HG03342 (cell line): Measurements from ENCODE around the gene SERINC4.

Experiments used
- ATAC-seq: cut with Tn5 transposase; IDR thresholded peaks from one replicate; pipeline ENCODE4 v1.9.1; 2021; ENCODE audit warnings: mild to moderate bottlenecking, moderate library complexity; ENCODE audit not compliant: unreplicated experiment

SERINC4 gene

DNA sequence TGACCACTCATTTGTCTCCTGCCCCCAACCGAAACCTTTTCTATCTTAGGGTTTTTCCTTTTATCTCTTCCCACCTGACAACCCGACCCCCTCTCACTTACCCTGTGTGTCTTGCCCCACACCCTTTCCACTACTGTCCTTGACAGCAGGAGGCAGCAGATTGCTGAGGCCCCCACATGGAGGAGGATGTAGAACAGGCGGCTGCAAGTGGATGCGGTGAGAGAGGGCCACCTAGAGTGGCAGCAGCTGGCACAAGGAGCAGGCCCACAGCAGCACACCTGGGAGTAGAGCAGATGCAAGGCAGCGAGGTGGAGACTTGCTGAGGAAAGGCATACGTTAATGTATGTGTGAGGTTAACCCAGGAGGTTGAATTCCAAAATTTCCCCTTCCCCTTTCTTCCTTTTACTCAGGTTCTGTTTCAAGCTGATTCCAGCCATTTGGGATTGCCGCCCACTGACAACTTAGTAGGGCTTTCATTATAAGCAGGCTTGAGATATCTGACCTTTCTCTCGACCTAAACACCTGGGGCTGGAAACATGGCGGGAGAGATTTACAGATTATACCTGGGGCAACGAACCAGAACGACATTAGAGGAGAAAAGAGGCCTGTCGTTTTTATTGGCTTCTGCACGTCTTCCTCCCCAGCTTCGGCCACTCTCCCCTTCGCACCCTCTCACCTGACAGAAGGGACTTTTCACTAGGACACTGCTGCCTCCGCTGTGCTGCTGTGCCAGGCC, 643 bp downstream of the SERINC4 start:
- ATAC-seq, result no peak

GRCh38 chr15:43796566-43796965, 3.5 kb downstream of the SERINC4 start:
- ATAC-seq, result no peak

DNA sequence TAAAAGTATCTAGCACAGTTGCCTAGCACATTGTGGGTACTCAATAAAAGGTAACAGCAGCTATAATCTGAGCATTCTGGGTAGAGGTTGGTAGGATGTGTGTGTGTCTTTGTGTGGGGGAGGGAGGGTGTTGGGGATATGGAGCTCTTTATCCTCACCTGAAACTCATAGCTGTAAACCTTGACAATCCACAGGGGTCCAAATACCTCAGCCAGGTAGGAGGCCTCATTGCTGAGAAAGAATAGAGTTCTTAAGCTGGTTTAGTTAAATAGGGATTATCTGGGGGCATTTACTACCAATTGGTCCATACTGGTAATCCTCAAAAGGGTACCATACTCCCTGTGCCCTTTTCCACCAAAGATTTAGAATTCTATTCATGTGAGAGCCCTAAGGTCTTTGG, 4.0 kb downstream of the SERINC4 start:
- ATAC-seq, result no peak

DNA sequence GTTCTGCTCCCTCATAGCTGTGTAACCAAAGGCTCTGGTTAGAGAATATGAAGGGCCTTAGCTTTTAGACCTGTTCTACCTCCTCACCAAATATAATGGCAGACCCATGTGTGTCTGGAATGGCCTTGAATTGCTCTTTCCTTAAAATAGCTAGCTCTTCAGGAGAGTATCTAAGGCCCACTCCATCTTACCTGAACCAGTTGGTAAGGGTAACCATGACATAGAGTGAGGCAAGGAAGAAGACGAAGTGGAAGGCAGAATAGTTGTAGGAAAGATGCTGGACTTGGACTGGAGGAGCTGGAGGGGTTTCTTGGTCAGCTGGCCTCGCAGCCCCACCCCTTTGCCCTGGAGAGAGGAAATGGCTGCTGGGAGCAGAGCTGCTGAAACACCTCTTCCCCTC, 4.8 kb downstream of the SERINC4 start:
- no peak for ATAC-seq

- no peak for ATAC-seq
Observed at GRCh38 chr15:43794269-43795037, 5.6 kb downstream of the SERINC4 start.

GRCh38 chr15:43793647-43794046, 6.4 kb downstream of the SERINC4 start:
- no peak for ATAC-seq

DNA sequence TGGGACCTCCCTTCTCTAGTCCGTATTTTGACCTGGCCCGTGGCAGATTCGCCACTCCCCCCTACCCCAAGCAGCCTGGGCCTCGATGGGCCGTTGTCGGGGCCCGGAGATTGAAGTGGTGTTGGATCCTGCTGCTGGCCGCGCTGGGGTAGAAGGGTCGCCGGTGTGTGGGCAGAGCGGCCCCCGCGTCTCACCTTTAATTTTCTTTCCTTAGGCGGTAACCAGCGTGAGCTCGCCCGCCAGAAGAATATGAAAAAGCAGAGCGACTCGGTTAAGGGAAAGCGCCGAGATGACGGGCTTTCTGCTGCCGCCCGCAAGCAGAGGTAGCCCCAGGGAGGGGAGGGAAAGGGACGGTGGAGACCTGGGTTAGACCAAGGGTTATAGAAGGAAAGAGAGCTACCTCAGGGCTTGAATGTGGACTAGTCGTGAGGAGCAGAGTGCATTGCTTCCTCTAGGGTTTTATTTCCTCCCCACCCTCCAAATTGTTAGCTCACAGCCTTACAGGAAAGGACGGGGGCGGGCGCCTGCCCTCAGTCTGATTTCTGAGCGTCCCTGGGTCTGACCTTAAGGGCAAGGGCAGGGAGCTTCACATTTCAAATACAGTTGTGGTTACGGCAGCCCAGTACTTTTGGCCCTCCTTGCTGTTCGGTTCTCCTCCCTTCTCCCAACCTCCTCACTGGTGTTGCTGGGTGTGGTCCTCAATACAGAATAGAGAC, 7.1 kb downstream of the SERINC4 start:
- ATAC-seq, result no peak

- ATAC-seq, result peak; percentile 81
Observed at GRCh38 chr15:43791993-43792760, 7.8 kb downstream of the SERINC4 start, which contains the start of gene SERF2. TSS of gene SERF2 (plus strand) at chr15:43792320. CDS start at chr15:43792377, 57 bp downstream.

- no peak for ATAC-seq
Observed at GRCh38 chr15:43789409-43789808, 10.6 kb downstream of the SERINC4 start.

DNA sequence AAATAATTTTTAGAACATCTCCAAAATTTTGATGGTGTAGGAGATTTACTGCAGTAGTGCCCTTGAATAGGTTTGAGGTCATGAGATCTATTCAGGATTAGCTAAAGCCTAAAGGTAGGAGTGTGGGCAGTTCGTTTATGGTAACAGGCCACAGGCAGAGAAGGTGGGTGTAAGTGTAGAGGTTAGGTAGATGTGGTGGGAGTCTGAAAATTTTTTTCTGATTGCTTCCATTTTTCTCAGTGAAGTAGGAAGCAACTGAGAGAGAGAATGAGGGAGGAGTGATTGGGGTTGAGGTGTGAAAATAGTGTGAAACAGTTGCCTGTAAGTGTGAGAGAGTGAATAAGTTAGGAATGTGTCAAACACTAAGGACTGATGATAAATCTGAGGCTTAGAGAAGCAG, 21.0 kb downstream of the SERINC4 start:
- no peak for ATAC-seq

DNA sequence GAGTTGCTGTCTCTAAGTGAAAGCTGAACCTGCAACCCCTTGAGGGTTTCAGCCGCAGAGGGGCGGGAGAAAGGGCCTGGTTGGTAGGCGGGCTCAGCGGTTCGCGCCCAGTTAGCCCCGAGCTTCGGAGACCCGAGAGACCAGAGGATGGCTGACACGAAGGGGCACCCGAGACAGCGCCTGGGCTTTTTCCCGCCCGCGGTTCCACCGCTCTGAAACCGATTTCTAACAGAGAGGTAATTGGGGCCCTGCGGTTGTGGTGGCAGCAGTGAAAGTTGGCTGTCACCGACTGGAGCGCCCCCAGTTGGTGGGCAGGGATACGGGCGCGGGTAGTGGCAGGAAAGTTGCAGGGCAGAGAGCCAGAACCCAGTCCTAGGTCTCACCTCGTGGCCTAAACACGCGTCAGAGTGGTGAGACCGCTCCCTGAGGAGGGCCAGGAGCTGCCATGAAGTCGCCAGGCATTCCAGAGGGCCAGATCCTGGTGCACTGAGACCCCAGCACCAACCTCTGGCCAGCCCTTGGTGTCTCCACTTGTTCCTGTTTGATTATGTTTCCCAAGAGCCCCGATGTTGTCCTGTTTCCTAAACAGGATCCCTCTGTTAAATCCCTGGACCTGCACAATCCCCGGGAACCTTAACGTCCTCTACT, 22.6 kb downstream of the SERINC4 start:
- ATAC-seq, result peak; percentile 42

DNA sequence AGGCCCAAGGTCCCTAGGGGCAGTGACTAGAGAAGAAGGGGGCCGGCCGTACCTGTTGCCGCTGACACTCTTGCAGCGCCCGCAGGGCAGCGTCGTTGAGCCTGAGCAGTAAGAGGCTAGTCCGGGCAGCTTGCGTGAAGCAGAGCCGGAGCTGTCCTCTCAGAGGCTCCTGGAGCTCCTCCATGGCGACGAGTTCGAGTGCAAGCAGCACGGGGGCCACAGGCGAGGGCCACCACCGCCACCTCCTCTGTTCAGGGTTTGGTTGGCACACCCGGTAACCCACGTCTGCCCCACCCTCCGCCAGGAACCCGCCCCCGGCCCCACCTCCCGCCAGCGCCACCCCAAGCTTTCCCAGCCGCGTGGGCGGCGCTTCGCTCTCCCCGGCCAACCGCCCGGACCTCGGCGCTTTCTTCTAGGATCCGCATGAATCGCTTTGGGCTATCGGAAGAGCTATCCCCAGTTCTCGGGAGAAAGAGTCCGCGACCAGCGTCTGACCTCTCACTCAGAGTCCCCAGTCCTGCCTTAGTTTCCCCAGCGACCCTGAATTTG, 23.2 kb downstream of the SERINC4 start, which contains the start of gene ELL3:
Gene ELL3, minus strand, starts transcription at position 249 of the 549 bp plus-strand sequence. Its CDS starts 65 bp downstream, at position 184.
- peak; percentile 23 for ATAC-seq

GRCh38 chr15:43776101-43776717, 23.8 kb downstream of the SERINC4 start:
- ATAC-seq, result peak; percentile 63

DNA sequence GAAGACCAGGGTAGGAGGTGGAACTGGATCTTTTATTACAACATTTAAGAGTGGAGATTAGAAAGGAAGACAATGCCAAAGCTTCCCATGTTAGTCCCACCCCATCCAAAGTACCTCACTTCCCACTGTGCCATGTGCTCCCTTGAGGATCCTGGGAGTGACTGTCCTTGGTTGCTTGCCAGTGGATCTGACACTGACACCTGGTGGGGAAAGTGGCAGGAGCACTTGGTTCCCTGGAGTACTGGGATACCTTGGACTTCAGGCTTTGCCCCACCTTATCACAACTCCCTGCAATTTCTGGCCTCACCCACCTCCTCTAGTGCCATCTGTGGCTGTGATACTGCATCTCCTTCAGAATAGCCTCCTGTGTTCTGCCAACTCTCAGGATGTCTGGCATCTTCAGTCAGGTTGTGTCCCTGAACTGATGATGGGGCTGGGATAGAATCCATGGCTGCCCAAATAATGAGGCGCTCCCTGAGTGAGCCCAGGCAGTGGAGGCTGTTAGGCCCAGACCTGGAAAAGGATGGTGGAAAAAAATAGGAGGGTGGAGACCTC, 24.5 kb downstream of the SERINC4 start:
- no peak for ATAC-seq

- ATAC-seq, result no peak
Observed at GRCh38 chr15:43774062-43774461, 26.0 kb downstream of the SERINC4 start.

DNA sequence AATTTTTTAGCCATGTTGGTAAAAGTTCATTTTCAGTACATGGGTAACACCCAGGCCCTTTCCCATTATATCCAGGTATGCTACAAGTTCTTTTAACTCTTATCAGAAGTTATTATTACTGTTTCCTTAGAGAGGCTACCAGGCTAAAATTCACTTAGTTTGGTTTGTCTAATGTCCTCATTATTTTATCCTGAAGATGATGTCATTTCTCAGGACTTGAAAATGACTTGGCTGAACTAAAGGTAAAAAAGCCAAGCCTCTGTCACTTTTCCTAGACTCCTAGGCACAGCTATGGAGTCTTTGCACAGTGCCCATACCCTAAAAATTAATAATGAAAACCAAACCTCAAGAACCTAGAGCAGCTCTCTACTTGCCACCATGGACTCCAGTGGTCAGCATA, 27.4 kb downstream of the SERINC4 start:
- ATAC-seq, result no peak

GRCh38 chr15:43771816-43772215, 28.2 kb downstream of the SERINC4 start:
- ATAC-seq, result no peak

GRCh38 chr15:43769584-43770228, 30.3 kb downstream of the SERINC4 start:
- ATAC-seq, result no peak
